PC-9 (cell line): ENCODE results near the gene LRRC4C. TPM values are rescaled to one million over a fixed set of nuclear protein-coding genes. Genes with fewer than 3 reads are reported as not detected.
"Not testable (repeated sequence)": the region's sequence is repeated elsewhere in the genome, so short reads cannot be mapped to it uniquely, and the experiment has no call there.

Experiments used
- BruUV-seq: library from RNA; stranded (reverse); fragments of 400-500 nt; replicated peaks from 2 replicates; lab custom pipeline; 2021; lab: Mats Ljungman, UMichigan
- CTCF ChIA-PET: fragments of 300-600 bp; sonication (Branson Sonifier 250); formaldehyde crosslinking; loops from one replicate; lab custom pipeline; 2022; ENCODE audit warnings: antibody characterized with exemption; lab: Charles Lee
- POLR2A ChIA-PET: fragments of 300-600 bp; sonication (Branson Sonifier 250); formaldehyde crosslinking; loops from one replicate; lab custom pipeline; 2022; ENCODE audit warnings: antibody characterized with exemption; ENCODE audit not compliant: unreplicated experiment; lab: Charles Lee
- DNase-seq, 2 experiments: peaks; one replicate each; pipeline versions ENCODE4 v3.0.0 to v3.0.0-alpha.2; 2015 to 2022; ENCODE audit warnings: mixed read lengths in 1 of 2
- H2AFZ ChIP-seq: fragments of 200-600 bp; sonication (generic); 2 replicates; pipeline ENCODE4 v1.8.1; 2017; ENCODE audit warnings: antibody characterized with exemption
- H3F3A ChIP-seq: fragments of 200-600 bp; sonication (generic); 2 replicates; pipeline ENCODE4 v1.8.1; 2017; ENCODE audit warnings: antibody characterized with exemption, mild to moderate bottlenecking, low read depth; ENCODE audit not compliant: insufficient read depth
- H3K27ac ChIP-seq: fragments of 200-600 bp; sonication (generic); 2 replicates; pipeline ENCODE4 v1.6.1; 2016; ENCODE audit warnings: mixed run types
- H3K27me3 ChIP-seq: fragments of 200-600 bp; sonication (generic); 2 replicates; pipeline ENCODE4 v1.6.1; 2016; ENCODE audit warnings: low read depth, mixed run types; ENCODE audit not compliant: insufficient read depth
- H3K36me3 ChIP-seq: fragments of 200-600 bp; sonication (generic); 2 replicates; pipeline ENCODE4 v1.6.1; 2016; ENCODE audit warnings: low read depth, mixed run types
- H3K4me1 ChIP-seq: fragments of 200-600 bp; sonication (generic); replicated peaks from 2 replicates; pipeline ENCODE4 v1.6.1; 2016; ENCODE audit warnings: mixed run types; ENCODE audit not compliant: insufficient read depth
- H3K4me2 ChIP-seq: fragments of 200-600 bp; sonication (generic); 2 replicates; pipeline ENCODE4 v1.6.1; 2017; ENCODE audit warnings: mixed run types
- H3K4me3 ChIP-seq: fragments of 200-600 bp; sonication (generic); 2 replicates; pipeline ENCODE4 v1.6.1; 2016; ENCODE audit warnings: mixed run types
- H3K79me2 ChIP-seq: fragments of 200-600 bp; sonication (generic); 2 replicates; pipeline ENCODE4 v1.6.1; 2017; ENCODE audit warnings: low read depth, mixed run types
- H3K9me2 ChIP-seq: fragments of 200-600 bp; sonication (generic); 2 replicates; pipeline ENCODE4 v1.8.1; 2017; ENCODE audit warnings: mild to moderate bottlenecking; ENCODE audit not compliant: insufficient read depth
- H3K9me3 ChIP-seq: fragments of 200-600 bp; sonication (generic); 2 replicates; pipeline ENCODE4 v1.8.1; 2016; ENCODE audit warnings: low read depth; ENCODE audit not compliant: insufficient read depth
- H4K20me1 ChIP-seq: fragments of 200-600 bp; sonication (generic); 2 replicates; pipeline ENCODE4 v1.8.1; 2017; ENCODE audit not compliant: insufficient read depth
- EZH2 ChIP-seq: fragments of 200-600 bp; sonication (generic); IDR thresholded peaks from 2 replicates; pipeline ENCODE4 v1.8.0; 2017; ENCODE audit warnings: antibody characterized with exemption, low read depth
- intact Hi-C: fragments of 100-400 bp; cut with micrococcal nuclease; formaldehyde crosslinking; loops from one replicate; pipeline ENCODE4 v1.10.0; 2022; ENCODE audit not compliant: unreplicated experiment
- total RNA-seq: library from RNA; stranded (reverse); gene quantifications from 2 replicates; pipeline ENCODE4 v1.2.3, GENCODE V29; 2021
- TF ChIP-seq, protein P1 (sequence below): fragments of 200-600 bp; sonication (generic); conservative IDR thresholded peaks from 2 replicates; pipeline ENCODE4 v1.6.1; 2017; ENCODE audit warnings: mixed run types, antibody characterized with exemption, mild to moderate bottlenecking, moderate library complexity

LRRC4C gene
- total RNA-seq, 1 experiment from 2014 or later: not detected

DNA sequence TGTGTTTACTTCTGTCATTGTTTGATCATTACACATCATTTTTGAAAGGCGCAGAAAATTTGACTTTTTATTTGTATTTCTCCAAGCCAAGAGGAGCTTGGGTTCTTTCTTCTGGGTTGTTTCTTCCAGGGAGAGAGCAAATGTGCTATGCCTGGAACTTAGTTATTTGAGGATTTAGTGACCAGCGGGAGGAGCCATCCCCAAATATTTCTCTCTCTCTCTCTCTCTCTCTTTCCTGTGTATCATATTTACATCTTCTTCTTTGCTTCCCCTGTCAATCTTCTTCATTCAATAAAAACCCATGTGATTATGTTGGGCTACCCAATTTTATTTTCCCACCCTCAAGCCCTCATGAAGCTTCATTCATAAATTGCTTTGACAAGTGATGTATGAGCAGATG is 534.5 kb downstream of the LRRC4C start:
- ChIA-PET POLR2A (no interaction called here), CTCF (no interaction called here)
- no peaks in the 10 kb centered on the region for H3K9me3 ChIP-seq
- no peaks in the 10 kb centered on the region for H3F3A ChIP-seq
- H3K79me2 ChIP-seq: no peaks in the 10 kb centered on the region
- H3K4me1 ChIP-seq: no peaks in the 10 kb centered on the region
- no TSS peak for BruUV-seq
- TF ChIP-seq, protein P1, sequence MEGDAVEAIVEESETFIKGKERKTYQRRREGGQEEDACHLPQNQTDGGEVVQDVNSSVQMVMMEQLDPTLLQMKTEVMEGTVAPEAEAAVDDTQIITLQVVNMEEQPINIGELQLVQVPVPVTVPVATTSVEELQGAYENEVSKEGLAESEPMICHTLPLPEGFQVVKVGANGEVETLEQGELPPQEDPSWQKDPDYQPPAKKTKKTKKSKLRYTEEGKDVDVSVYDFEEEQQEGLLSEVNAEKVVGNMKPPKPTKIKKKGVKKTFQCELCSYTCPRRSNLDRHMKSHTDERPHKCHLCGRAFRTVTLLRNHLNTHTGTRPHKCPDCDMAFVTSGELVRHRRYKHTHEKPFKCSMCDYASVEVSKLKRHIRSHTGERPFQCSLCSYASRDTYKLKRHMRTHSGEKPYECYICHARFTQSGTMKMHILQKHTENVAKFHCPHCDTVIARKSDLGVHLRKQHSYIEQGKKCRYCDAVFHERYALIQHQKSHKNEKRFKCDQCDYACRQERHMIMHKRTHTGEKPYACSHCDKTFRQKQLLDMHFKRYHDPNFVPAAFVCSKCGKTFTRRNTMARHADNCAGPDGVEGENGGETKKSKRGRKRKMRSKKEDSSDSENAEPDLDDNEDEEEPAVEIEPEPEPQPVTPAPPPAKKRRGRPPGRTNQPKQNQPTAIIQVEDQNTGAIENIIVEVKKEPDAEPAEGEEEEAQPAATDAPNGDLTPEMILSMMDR: no peak
- no peak for TF ChIP-seq EZH2
- H3K27me3 ChIP-seq: no peaks in the 10 kb centered on the region
- DNase-seq: no peak
- no peak overlapping the region for H3K27ac ChIP-seq
- H3K36me3 ChIP-seq: no peaks in the 10 kb centered on the region
- H3K4me2 ChIP-seq: no peak overlapping the region
- no peaks in the 10 kb centered on the region for H4K20me1 ChIP-seq
- no peak overlapping the region for H2AFZ ChIP-seq
- intact Hi-C loops: no loop called here
- H3K4me3 ChIP-seq: no peak overlapping the region
- H3K9me2 ChIP-seq: no peaks in the 10 kb centered on the region

DNA sequence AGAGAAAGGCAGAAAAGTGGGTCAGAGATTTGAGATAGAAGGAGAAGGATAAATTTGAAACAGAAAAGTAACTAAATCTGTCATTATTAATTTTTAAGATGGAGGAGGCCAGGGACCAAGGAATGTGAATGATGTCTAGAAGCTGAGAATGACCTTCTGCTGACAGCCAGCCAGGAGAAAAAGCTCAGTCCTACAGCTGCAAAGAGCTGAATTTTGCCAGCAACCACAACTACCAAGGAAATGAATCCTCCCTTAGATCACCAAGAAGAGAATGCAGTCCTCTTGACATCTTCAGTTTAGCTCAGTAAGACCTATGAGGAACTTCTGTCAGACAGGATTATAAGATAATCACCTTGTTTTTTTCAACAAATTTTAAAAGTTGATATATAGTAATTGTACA is 538.2 kb downstream of the LRRC4C start:
- no TSS peak for BruUV-seq
- Histone ChIP-seq H3K4me3 (no peak overlapping the region), H3K79me2 (no peaks in the 10 kb centered on the region), H3K27me3 (no peaks in the 10 kb centered on the region), H2AFZ (no peak overlapping the region), H3K9me3 (no peaks in the 10 kb centered on the region), H3K4me2 (no peak overlapping the region), H3K27ac (no peak overlapping the region), H3F3A (no peaks in the 10 kb centered on the region), H4K20me1 (no peaks in the 10 kb centered on the region), H3K4me1 (no peaks in the 10 kb centered on the region), H3K9me2 (no peaks in the 10 kb centered on the region), H3K36me3 (no peaks in the 10 kb centered on the region)
- CTCF ChIA-PET: no interaction called here
- POLR2A ChIA-PET: no interaction called here
- no peak for DNase-seq
- intact Hi-C loops: no loop called here
- no peak for TF ChIP-seq EZH2
- TF ChIP-seq, protein P1: no peak

DNA sequence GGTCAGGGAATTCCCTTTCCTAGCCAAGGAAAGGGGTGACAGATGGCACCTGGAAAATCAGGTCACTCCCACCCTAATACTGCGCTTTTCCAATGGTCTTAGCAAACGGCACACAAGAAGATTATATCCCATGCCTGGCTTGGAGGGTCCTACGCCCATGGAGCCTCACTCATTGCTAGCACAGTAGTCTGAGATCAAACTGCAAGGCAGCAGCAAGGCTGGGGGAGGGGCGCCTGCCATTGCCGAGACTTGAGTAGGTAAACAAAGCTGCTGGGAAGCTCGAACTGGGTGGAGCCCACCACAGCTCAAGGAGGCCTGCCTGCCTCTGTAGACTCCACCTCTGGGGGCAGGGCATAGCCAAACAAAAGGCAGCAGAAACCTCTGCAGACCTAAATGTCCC is 548.7 kb downstream of the LRRC4C start:
- H3K4me3 ChIP-seq, DNase-seq, H3K4me2 ChIP-seq, H3F3A ChIP-seq, H3K9me2 ChIP-seq, H4K20me1 ChIP-seq, H3K4me1 ChIP-seq, H3K27ac ChIP-seq, H3K27me3 ChIP-seq, H3K79me2 ChIP-seq, H3K36me3 ChIP-seq, BruUV-seq, H3K9me3 ChIP-seq, intact Hi-C loops, H2AFZ ChIP-seq, CTCF ChIA-PET: not testable (repeated sequence)
- POLR2A ChIA-PET: interaction anchor here (0.7 kb wide), 1 partner anchor 1905 kb away, joined by 3 read pairs; no protein-coding TSS in a partner anchor

DNA sequence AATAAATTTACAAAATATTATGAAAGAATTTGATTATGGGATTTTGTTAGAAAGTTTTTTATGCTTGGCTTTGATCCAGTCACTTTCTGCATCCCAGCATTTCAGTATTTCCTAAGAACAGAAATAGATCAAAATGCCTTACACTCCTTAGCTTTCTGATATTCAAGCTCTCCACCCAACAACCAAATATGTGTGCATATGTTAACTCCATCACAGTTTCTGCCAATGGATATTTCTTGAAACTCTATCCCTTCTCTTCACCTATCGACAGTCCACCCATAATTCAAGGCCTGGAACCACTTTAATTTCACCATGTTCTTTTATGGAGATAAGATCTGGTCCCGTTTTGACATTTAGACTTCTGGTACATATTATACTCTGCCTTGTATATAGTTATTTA is 565.0 kb downstream of the LRRC4C start:
- ChIA-PET CTCF (no interaction called here), POLR2A (no interaction called here)
- H3F3A ChIP-seq: no peaks in the 10 kb centered on the region
- H3K36me3 ChIP-seq: no peaks in the 10 kb centered on the region
- H3K4me1 ChIP-seq: no peaks in the 10 kb centered on the region
- no peak overlapping the region for H3K4me2 ChIP-seq
- no TSS peak for BruUV-seq
- no peaks in the 10 kb centered on the region for H3K79me2 ChIP-seq
- no peaks in the 10 kb centered on the region for H3K9me2 ChIP-seq
- no peak overlapping the region for H2AFZ ChIP-seq
- TF ChIP-seq, protein P1: no peak
- no peak for TF ChIP-seq EZH2
- intact Hi-C loops: no loop called here
- H4K20me1 ChIP-seq: no peaks in the 10 kb centered on the region
- no peak for DNase-seq
- no peak overlapping the region for H3K27ac ChIP-seq
- H3K4me3 ChIP-seq: no peak overlapping the region
- no peaks in the 10 kb centered on the region; the same call in 1 of the 2 replicates for H3K9me3 ChIP-seq
- no peaks in the 10 kb centered on the region for H3K27me3 ChIP-seq
